SJSA1 (cell line): ENCODE data around the gene TRIP13. TPM values are rescaled to one million over a fixed set of nuclear protein-coding genes. Genes with fewer than 3 reads are reported as not detected.
"Not testable (repeated sequence)": the region's sequence is repeated elsewhere in the genome, so short reads cannot be mapped to it uniquely, and the experiment has no call there.

Experiments used
- DNase-seq, 2 experiments: peaks; one replicate each; pipeline ENCODE4 v3.0.0-alpha.2; 2015 to 2020; ENCODE audit warnings: low spot score in 2 of 2, low read depth in 1 of 2
- H3K27ac ChIP-seq: fragments of 250-450 bp; sonication (Bioruptor Pico); 2 replicates; pipeline ENCODE4 v1.5.1; 2020; ENCODE audit warnings: mild to moderate bottlenecking, moderate library complexity
- H3K27me3 ChIP-seq: fragments of 250-450 bp; sonication (Bioruptor Pico); replicated peaks from 2 replicates; pipeline ENCODE4 v1.5.1; 2020; ENCODE audit warnings: mild to moderate bottlenecking, moderate library complexity
- H3K36me3 ChIP-seq: fragments of 250-450 bp; sonication (Bioruptor Pico); 2 replicates; pipeline ENCODE4 v1.5.1; 2020; ENCODE audit warnings: mild to moderate bottlenecking
- H3K4me1 ChIP-seq: fragments of 250-450 bp; sonication (Bioruptor Pico); replicated peaks from 2 replicates; pipeline ENCODE4 v1.6.1; 2021; ENCODE audit warnings: mild to moderate bottlenecking
- H3K4me3 ChIP-seq: fragments of 250-450 bp; sonication (Bioruptor Pico); 2 replicates; pipeline ENCODE4 v1.5.1; 2020; ENCODE audit warnings: mild to moderate bottlenecking
- H3K9me3 ChIP-seq: fragments of 250-450 bp; sonication (Bioruptor Pico); replicated peaks from 2 replicates; pipeline ENCODE4 v1.5.1; 2020; ENCODE audit warnings: mild to moderate bottlenecking
- total RNA-seq: library from RNA; depleted of rRNA; stranded (reverse); fragments of >200 nt; shearing (Covaris generic); gene quantifications from 2 replicates; pipeline ENCODE4 v1.2.3, GENCODE V29; 2014

TRIP13 gene
- total RNA-seq, 1 experiment from 2014 or later: 108 TPM

DNA sequence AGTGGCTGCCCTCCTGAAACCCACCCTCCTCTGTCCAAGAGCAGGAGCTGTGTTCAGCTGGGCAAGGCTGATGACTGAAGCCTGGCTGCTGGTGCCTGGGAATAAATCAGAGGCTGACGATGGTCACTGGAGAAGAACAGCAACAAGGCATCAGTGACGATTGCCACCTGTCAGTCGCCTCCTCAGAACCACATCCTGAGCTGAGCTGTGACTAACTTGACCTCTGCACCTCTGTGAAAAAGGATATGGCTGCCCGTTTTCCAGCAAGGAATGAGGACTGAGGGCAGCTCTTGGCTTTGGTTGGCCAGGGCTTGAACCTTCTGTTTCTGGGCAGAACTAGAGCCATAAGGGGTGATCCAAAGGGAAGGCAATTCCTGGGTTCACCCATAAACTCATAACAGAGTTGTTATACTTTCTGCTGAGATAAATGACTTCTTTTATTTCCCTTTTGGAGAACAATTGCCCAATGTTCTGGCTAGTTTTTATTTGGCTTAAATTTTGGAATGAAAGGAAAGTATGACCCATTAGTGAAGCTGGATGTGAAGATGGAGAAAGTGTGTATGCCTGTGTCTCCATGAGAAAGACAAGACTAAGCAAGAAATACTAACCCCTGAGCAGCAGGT is 40.1 kb downstream of the TRIP13 start:
- Histone ChIP-seq H3K27ac (no peak overlapping the region), H3K4me3 (no peak overlapping the region), H3K27me3 (peaks cover 8% of the 10 kb centered on the region), H3K4me1 (no peaks in the 10 kb centered on the region), H3K9me3 (no peaks in the 10 kb centered on the region), H3K36me3 (no peaks in the 10 kb centered on the region)
- peak in 1 of 2 experiments; percentile 43 for DNase-seq

DNA sequence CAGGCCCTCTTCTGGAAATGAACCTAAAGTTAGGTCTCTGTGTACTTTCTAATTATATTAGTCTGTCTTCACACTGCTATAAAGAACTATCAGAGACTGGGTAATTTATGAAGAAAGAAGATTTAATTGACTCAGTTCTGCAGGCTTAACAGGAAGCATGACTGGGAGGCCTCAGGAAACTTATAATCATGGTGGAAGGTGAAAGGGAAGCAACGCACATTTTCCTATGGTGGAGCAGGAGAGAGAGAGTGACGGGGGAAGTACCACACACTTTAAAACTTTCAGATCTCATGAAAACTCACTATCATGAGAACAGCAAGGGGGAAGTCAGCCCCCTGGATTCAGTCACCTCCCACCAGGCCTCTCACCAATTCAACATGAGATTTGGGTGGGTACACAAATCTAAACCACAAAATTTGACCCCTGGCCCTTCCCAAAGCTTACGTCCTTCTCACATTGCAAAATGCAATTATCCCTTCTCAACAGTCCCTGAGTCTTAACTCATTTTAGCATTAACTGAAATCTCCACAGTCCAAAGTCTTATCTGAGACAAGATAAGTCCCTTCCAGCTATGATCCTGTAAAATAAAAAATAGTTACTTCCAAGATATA is 40.7 kb downstream of the TRIP13 start:
- no peak overlapping the region for H3K27ac ChIP-seq
- no peaks in the 10 kb centered on the region for H3K9me3 ChIP-seq
- peaks cover 8% of the 10 kb centered on the region for H3K27me3 ChIP-seq
- DNase-seq: peak in 1 of 2 experiments; percentile 22
- no peaks in the 10 kb centered on the region for H3K4me1 ChIP-seq
- no peak overlapping the region for H3K4me3 ChIP-seq
- H3K36me3 ChIP-seq: no peaks in the 10 kb centered on the region

DNA sequence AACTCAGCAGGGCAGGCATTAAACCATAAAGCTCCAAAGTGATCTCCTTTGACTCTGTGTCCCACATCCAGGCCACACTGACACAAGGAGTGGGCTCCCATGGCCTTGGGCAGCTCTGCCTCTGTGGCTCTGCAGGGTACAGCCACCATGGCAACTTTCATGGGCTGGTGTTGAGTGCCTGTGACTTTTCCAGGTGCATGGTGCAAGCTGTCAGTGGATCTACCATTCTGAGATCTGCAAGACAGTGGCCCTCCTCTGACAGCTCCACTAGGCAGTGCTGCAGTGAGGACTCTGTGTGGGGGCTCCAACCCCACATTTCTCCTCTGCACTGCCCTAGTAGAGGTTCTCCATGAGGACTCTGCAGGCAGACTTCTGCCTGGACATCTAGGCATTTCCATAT is 41.3 kb downstream of the TRIP13 start:
- H3K9me3 ChIP-seq, H3K36me3 ChIP-seq, H3K27me3 ChIP-seq, H3K4me3 ChIP-seq, H3K4me1 ChIP-seq, H3K27ac ChIP-seq: not testable (repeated sequence)
- DNase-seq: peak in 1 of 2 experiments; percentile 31

DNA sequence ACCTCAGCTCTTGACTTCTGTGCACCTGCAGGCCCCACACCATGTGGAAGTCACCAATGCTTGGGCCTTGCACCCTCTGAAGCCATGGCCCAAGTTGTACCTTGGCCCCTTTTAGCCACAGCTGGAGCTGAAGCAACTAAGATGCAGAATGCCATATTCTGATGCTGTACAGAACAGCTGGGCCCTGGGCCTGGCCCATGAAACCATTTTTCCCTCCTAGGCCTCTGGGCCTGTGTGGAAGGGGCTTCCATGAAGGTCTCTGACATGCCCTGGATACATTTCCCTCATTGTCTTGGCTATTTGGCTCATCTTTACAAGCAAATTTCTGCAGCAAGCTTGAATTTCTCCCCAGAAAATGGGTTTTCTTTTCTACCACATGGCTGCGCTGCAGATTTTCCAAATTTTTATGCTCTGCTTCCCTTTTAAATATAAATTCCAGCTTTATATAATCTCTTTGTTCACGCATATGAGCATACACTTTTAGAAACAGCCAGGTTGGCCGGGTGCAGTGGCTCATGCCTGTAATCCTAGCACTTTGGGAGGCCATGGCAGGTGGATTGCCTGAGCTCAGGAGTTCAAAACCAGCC is 41.8 kb downstream of the TRIP13 start:
- peak in 1 of 2 experiments; percentile 37 for DNase-seq
- H3K4me3 ChIP-seq, H3K27me3 ChIP-seq, H3K36me3 ChIP-seq, H3K9me3 ChIP-seq, H3K27ac ChIP-seq, H3K4me1 ChIP-seq: not testable (repeated sequence)

DNA sequence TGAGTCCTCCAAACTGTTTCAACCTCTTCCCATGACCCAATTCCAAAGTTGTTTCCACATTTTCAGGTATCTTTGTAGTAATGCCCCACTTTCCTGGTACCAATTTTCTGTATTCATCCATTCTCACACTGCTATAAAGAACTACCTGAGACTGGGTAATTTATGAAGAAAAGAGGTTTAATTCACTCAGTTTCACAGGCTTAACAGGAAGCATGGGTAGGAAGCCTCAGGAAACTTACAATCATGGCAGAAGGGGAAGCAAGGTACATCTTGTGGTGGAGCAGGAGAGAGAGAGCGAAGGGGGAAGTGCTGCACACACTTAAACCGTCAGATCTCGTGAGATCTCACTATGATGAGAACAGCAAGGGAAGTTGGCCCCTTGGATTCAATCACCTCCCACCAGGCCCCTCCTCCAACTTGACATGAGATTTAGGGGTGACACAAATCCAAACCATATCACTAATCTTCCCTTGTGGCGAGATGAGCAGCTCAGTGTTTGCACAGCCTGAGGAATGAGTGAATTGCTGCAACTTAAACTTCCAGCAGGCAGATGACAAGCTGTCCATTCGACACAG is 42.9 kb downstream of the TRIP13 start:
- H3K36me3 ChIP-seq: no peaks in the 10 kb centered on the region
- H3K27me3 ChIP-seq: peaks cover 15% of the 10 kb centered on the region
- no peaks in the 10 kb centered on the region for H3K9me3 ChIP-seq
- H3K4me3 ChIP-seq: no peak overlapping the region
- no peak overlapping the region for H3K27ac ChIP-seq
- no peaks in the 10 kb centered on the region for H3K4me1 ChIP-seq
- peak in 1 of 2 experiments; percentile 36 for DNase-seq

DNA sequence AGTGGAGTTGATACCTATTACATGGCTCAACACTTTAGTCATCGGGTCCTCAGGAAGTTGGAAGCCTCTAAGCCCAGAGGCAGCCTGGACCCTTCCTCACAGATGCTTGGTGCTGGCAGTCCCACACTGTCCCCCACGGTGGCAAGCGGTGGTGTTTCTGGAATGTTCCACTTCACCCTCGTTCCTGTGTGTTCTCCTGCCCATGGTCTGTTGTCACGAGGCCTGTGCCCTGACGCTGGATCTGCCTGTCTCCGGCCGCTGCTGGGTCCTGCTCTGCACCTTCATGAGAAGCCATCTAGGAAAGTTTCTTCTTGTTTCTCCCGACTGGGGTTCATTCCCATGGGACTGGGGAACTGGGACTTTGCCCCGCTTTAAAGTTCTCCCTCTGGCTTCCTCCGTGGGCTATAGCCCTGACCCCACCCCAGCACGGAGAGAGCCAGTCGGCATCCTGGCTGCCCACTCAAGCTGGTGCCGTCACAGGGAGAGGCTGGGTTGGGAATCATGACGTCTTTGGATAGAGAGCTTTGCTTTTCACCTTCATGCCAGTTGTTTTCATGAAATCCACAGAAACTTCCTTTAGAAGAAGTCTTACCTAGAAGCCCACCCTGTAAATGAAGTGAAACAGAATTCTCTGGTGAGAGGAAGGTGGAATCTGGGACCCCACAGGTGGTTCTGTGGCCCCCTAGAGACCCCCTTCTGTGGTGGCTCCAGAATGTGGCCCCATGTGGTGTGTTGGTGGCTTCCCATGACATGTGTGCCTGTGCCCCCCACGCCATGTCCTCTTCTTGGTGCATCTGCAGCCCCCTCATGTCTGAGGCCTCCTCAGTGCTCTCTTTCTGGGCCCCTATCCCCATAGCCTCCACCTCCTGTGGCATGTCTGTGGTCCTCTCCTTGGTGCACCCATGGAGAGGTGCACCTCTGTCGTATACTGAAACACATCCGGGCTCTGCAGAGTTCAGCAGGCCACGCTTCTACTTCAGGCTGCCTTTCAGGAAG is 43.8 kb downstream of the TRIP13 start:
- Histone ChIP-seq H3K27ac (no peak overlapping the region), H3K36me3 (no peaks in the 10 kb centered on the region), H3K4me3 (no peak overlapping the region), H3K9me3 (no peaks in the 10 kb centered on the region), H3K27me3 (peaks cover 14% of the 10 kb centered on the region), H3K4me1 (no peaks in the 10 kb centered on the region)
- peak in 1 of 2 experiments; percentile 49 for DNase-seq

DNA sequence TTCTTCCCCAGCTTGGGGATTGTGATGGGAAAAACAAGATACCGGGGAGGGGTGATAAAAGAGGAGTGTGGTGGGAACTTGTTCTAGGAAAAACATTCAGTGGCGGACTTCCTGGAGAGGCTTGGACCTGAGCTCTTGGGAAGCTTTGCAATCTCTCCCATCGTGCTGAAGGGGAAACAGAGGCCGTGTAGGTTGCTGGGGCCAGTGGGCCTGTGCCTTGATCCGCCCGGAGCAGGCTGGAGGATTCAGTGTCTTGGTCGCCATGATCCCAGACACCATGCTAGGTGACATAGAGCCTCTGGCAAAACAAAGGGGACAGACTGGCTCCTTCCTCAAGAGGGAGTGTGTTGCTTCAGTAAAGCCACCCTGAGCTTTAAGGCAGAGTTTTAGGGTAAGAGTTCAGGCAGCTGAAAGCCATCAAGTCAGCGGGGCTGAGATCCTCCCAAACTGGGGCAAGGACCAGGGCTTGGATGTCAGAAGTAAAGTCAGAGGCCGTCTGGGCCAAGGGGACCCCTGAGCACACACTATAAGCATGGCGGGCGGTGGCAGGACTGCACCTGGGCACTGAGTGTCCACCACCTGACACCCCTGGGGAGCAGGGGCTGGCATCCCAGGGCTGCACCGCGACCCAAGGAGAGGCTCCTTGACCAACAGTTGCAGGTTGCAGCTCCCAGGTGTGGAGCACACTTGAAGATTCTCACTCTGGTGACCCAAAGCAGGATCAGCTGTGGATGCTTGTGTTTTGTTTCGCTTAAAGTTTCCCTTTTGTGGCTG is 44.7 kb downstream of the TRIP13 start:
- peaks cover 15% of the 10 kb centered on the region for H3K27me3 ChIP-seq

DNA sequence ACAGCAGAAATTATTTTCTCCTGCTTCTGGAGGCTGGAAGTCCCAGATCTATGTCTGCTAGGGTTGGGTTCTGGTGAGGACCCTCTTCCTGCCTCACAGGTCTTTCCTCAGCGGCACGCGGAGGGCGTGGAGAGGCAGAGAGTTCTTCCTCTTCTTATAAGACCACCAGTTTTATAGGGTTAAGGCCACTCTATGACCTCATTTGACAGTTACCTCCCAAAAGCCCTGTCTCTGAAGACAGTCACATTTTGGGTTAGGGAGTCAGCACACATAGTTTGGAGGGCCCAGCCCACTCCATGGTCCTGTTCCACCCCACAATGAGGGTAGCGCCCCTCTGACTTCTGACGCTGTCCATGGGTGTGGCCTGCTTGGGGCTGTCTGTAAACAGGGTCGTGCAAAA is 46.7 kb downstream of the TRIP13 start:
- no peaks in the 10 kb centered on the region for H3K9me3 ChIP-seq
- no peaks in the 10 kb centered on the region for H3K36me3 ChIP-seq
- DNase-seq: peak in 1 of 2 experiments; percentile 41
- peaks cover 30% of the 10 kb centered on the region for H3K27me3 ChIP-seq
- no peaks in the 10 kb centered on the region for H3K4me1 ChIP-seq
- no peak overlapping the region for H3K27ac ChIP-seq
- H3K4me3 ChIP-seq: no peak overlapping the region

More for the DNA sequence above, 44.7 kb downstream of the TRIP13 start:
- Histone ChIP-seq H3K4me3 (no peak overlapping the region), H3K4me1 (no peaks in the 10 kb centered on the region), H3K27ac (no peak overlapping the region), H3K9me3 (no peaks in the 10 kb centered on the region), H3K36me3 (no peaks in the 10 kb centered on the region)
- peak in 1 of 2 experiments; percentile 45 for DNase-seq

DNA sequence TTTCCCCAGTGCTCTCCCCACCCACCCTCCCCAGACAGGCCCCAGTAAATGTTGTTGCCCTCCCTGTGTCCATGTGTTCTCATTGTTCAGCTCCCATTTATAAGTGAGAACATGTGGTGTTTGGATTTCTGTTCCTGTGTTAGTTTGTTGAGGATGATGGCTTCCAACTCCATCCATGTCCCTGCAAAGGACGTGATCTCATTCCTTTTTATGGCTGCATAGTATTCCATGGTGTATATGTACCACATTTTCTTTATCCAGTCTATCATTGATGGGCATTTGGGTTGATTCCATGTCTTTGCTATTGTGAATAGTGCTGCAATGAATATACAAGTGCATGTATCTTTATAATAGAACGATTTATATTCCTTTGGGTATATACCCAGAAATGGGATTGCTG is 48.1 kb downstream of the TRIP13 start:
- not testable (repeated sequence) for H3K36me3 ChIP-seq, H3K27ac ChIP-seq, H3K4me1 ChIP-seq, H3K4me3 ChIP-seq, DNase-seq, H3K9me3 ChIP-seq
- peaks cover 39% of the 10 kb centered on the region for H3K27me3 ChIP-seq

DNA sequence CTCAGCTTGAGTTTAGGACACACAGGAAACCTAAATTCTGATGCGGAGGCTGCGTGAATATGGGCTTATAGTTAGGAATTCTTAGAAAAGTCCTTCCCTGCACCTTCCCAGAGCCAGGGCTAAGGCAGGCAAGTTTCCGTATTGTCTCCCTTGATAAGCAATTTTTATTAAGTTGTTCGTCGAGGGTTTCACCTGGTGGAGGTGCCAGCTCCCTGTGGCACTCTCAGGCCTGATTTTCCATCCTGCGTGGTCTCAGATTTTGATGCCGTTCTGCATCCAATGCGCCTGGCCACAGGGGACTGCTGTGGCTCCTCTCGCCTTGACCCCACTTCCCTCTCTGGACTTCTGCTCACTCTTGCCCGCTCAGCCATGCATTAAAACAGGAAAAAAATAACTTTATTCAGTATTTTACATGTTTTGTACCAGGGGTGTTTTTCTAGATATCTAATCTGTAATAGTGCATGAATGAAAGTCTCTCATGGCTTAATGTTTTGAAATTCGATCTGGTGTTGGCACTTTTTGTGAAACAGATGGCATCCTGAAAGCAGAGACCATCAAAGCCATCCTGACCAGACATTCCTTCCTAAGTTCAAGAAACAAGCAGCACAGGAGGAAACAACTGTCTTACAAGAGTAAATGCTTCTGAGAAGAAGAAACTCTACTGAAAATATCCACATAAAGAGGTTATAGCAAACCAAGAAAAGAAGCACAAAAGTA is 50.7 kb downstream of the TRIP13 start:
- Histone ChIP-seq H3K27me3 (peaks cover 65% of the 10 kb centered on the region), H3K27ac (no peak overlapping the region), H3K4me3 (no peak overlapping the region), H3K36me3 (no peaks in the 10 kb centered on the region), H3K9me3 (no peaks in the 10 kb centered on the region), H3K4me1 (no peaks in the 10 kb centered on the region)
- peak in 1 of 2 experiments; percentile 40 for DNase-seq

DNA sequence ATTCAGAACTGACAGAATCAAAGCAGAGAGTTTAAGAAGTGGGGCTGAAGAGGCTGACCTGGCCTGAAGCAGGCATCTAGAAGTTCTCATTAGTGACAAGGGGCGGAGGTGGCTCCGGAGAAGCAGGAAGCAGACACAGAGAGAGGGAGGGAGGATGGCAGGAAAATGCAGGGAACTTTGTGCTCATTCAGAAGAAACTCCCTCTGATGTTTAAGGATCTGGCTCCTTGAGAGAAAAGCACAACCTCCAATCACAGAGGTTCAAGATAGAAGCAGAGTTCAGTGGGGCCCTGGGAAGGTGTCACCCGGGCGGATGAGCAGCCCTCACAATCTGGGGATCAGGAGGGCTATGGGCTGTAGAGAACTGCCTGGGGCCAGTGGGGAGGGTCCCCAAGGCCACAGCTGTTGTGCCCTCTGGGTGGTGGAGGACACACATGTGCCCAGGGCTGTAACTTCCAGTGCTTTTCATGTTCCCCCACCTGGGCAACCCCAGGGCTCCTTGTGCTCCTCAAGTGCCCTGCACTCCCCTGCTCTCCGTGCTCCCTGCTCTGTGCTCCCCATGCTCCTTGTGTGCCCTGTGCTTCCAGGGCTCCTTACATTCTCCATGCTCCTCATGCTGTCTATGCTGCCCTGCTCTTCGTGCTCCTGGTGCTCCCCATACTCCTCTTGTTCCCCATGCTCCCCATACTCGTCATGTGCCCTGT is 51.4 kb downstream of the TRIP13 start:
- Histone ChIP-seq H3K4me3 (no peak overlapping the region), H3K36me3 (no peaks in the 10 kb centered on the region), H3K4me1 (no peaks in the 10 kb centered on the region), H3K9me3 (no peaks in the 10 kb centered on the region), H3K27ac (no peak overlapping the region), H3K27me3 (peaks cover 66% of the 10 kb centered on the region)
- DNase-seq: peak in 1 of 2 experiments; percentile 47

DNA sequence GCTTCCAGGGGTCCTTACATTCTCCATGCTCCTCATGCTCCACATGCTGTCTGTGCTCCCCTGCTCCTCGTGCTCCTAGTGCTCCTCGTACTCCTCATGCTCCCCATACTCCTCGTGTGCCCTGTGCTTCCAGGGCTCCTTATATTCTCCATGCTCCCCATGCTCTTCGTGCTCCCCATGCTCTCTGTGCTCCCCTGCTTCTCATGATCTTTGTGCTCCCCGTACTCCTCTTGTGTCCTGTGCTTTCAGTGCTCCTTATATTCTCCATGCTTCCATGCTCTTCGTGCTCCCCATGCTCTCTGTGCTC is 51.9 kb downstream of the TRIP13 start:
- Histone ChIP-seq H3K36me3 (no peaks in the 10 kb centered on the region), H3K27me3 (peaks cover 64% of the 10 kb centered on the region), H3K4me1 (no peaks in the 10 kb centered on the region), H3K27ac (no peak overlapping the region), H3K4me3 (no peak overlapping the region), H3K9me3 (no peaks in the 10 kb centered on the region)
- no peak for DNase-seq
